K562 treated with DMSO at 1 percent for 24 hours (cell line): ENCODE measurements around the gene PCP4. TPM values are rescaled to one million over a fixed set of nuclear protein-coding genes. Genes with fewer than 3 reads are reported as not detected.

Experiments used
- total RNA-seq: library from RNA; unstranded; fragments of 300-600 nt; gene quantifications from 2 replicates; pipeline ENCODE4 v1.2.3, GENCODE V29; 2022; ENCODE audit warnings: low read depth; ENCODE audit not compliant: insufficient read depth

The PCP4 gene
- total RNA-seq, result not detected in 2 replicates

DNA sequence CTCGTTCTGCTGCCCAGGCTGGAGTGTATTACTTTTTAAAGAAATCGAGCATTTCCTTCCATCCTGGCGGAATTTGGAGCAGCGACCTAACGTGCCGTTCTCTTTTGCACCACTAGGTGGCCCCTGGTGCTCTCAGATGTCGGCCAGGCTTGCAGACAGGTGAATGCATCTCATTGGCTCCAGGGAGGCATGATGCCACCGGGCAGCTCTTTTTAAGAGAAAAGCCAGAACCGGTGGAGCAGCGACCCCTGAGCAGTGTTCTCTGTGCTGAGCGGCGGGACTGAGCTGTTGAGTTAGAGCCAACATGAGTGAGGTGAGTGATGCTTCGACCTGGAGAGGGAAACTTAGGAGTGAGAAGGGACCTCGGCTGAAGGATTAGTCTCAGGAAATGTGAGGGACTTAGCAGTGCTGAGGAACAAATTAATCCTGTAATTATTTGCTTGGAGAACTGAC is at the start of gene PCP4:
TSS of gene PCP4 (plus strand) at position 241 of the 453 bp plus-strand sequence. CDS start at position 305, 64 bp downstream.

Other genes starting within 250 kb of the PCP4 start
- gene IGSF5, start 122.3 kb upstream of the PCP4 start, total RNA-seq, result not detected in 2 replicates